HCT116 (cell line): ENCODE results near the gene GALM. TPM values are rescaled to one million over a fixed set of nuclear protein-coding genes. Genes with fewer than 3 reads are reported as not detected.

Source experiments
- ATAC-seq: fragments of 200-7000 bp; cut with Tn5 transposase; 2 replicates; pipeline ENCODE4 v1.9.1; 2020; ENCODE audit warnings: mild to moderate bottlenecking, moderate library complexity
- BruUV-seq: library from RNA; stranded (reverse); fragments of 400-500 nt; replicated peaks from 2 replicates; lab custom pipeline; 2021; lab: Mats Ljungman, UMichigan
- CTCF ChIA-PET: fragments of 300-600 bp; sonication (Branson Sonifier 250); formaldehyde crosslinking; loops from one replicate; lab custom pipeline; 2021; ENCODE audit warnings: antibody characterized with exemption; lab: Charles Lee
- POLR2A ChIA-PET: fragments of 300-600, 350-600 bp; sonication (Branson Sonifier 250); formaldehyde crosslinking; loops from one replicate; lab custom pipeline; 2021; ENCODE audit warnings: antibody characterized with exemption; lab: Charles Lee
- RAD21 ChIA-PET, 2 experiments: fragments of 300-600 bp; sonication (Branson Sonifier 250); formaldehyde crosslinking; loops; one replicate each; lab custom pipeline; 2023; ENCODE audit warnings: low total read pairs in 2 of 2; ENCODE audit not compliant: uncharacterized antibody in 2 of 2, unreplicated experiment in 2 of 2, low non-redundant PET in 1 of 2; lab: Charles Lee
- DNase-seq: peaks from one replicate; pipeline ENCODE4 v3.0.0-alpha.2; 2010; ENCODE audit warnings: low read depth, low spot score
- H2AFZ ChIP-seq: fragments of 200-600 bp; shearing (Covaris generic), sonication (generic); 2 replicates; pipeline ENCODE4 v1.6.1; 2017; ENCODE audit warnings: low read depth, mixed run types, mixed read lengths, antibody characterized with exemption, low read length; ENCODE audit not compliant: poor library complexity, severe bottlenecking
- H3K27ac ChIP-seq: 2 replicates; pipeline ENCODE4 v1.5.1; 2012; ENCODE audit warnings: low read depth, low read length
- H3K27me3 ChIP-seq: fragments of 200-600 bp; sonication (generic); 2 replicates; pipeline ENCODE4 v1.6.1; 2016; ENCODE audit warnings: mixed run types, low read length, mixed read lengths; ENCODE audit not compliant: insufficient read depth
- H3K36me3 ChIP-seq, 2 experiments: fragments of 200-500 bp in 1 of 2; fragments of 200-600 bp in 1 of 2; sonication (Bioruptor generic) in 1 of 2; sonication (generic) in 1 of 2; 2 replicates each; pipeline versions ENCODE4 v1.5.1 to v1.6.1; 2014 to 2016; ENCODE audit warnings: low read length in 2 of 2, inconsistent platforms in 1 of 2, mixed read lengths in 1 of 2, mixed run types in 1 of 2; ENCODE audit not compliant: insufficient read depth in 2 of 2, control insufficient read depth in 1 of 2
- H3K4me1 ChIP-seq, 2 experiments: fragments of 200-600 bp in 1 of 2; sonication (generic) in 1 of 2; 2 replicates each; pipeline versions ENCODE4 v1.5.1 to v1.6.1; 2012 to 2017; ENCODE audit warnings: low read length in 2 of 2, inconsistent platforms in 1 of 2, mild to moderate bottlenecking in 1 of 2, mixed read lengths in 1 of 2, mixed run types in 1 of 2, moderate library complexity in 1 of 2; ENCODE audit not compliant: insufficient read depth in 2 of 2, control insufficient read depth in 1 of 2
- H3K4me2 ChIP-seq: fragments of 200-600 bp; sonication (generic); 2 replicates; pipeline ENCODE4 v1.6.1; 2017; ENCODE audit warnings: mixed run types, low read length, mixed read lengths
- H3K4me3 ChIP-seq, 2 experiments: fragments of 200-600 bp in 1 of 2; sonication (generic) in 1 of 2; replicated peaks in 1 of 2; 2 replicates each; pipeline ENCODE4 v1.5.1; 2011 to 2016; ENCODE audit warnings: low read length in 2 of 2, control low read depth in 1 of 2, low read depth in 1 of 2, mild to moderate bottlenecking in 1 of 2, mixed read lengths in 1 of 2, mixed run types in 1 of 2
- H3K79me2 ChIP-seq: fragments of 200-600 bp; sonication (generic); 2 replicates; pipeline ENCODE4 v1.6.1; 2017; ENCODE audit warnings: mild to moderate bottlenecking, mixed run types, low read length, moderate library complexity, mixed read lengths; ENCODE audit not compliant: insufficient read depth
- H3K9ac ChIP-seq: fragments of 200-600 bp; sonication (generic); 2 replicates; pipeline ENCODE4 v1.6.1; 2016; ENCODE audit warnings: low read length, mixed read lengths
- H3K9me2 ChIP-seq: fragments of 200-600 bp; sonication (generic), shearing (Covaris generic); 2 replicates; pipeline ENCODE4 v1.6.1; 2017; ENCODE audit warnings: mixed run types, mild to moderate bottlenecking, moderate library complexity; ENCODE audit not compliant: insufficient read depth
- H3K9me3 ChIP-seq, 2 experiments: fragments of 200-500 bp in 1 of 2; fragments of 200-600 bp in 1 of 2; sonication (Bioruptor generic) in 1 of 2; sonication (generic) in 1 of 2; 2 replicates each; pipeline ENCODE4 v1.6.1; 2014 to 2017; ENCODE audit warnings: low read length in 2 of 2, mixed read lengths in 2 of 2, inconsistent platforms in 1 of 2, low read depth in 1 of 2, mild to moderate bottlenecking in 1 of 2, mixed run types in 1 of 2, moderate library complexity in 1 of 2; ENCODE audit not compliant: control insufficient read depth in 1 of 2, insufficient read depth in 1 of 2
- H4K20me1 ChIP-seq: fragments of 200-600 bp; sonication (generic), shearing (Covaris generic); 2 replicates; pipeline ENCODE4 v1.6.1; 2017; ENCODE audit warnings: mixed run types, mild to moderate bottlenecking, moderate library complexity; ENCODE audit not compliant: insufficient read depth
- CBX3 ChIP-seq: IDR thresholded peaks from 2 replicates; pipeline ENCODE4 v1.6.1; 2012; ENCODE audit warnings: low read depth
- CEBPB ChIP-seq: IDR thresholded peaks from 2 replicates; pipeline ENCODE4 v1.6.1; 2012; ENCODE audit warnings: low read depth
- EGR1 ChIP-seq: IDR thresholded peaks from 2 replicates; pipeline ENCODE4 v1.6.1; 2012; ENCODE audit warnings: low read depth
- EZH2phosphoT487 ChIP-seq: fragments of 200-600 bp; IDR thresholded peaks from 2 replicates; pipeline ENCODE4 v1.6.1; 2018; ENCODE audit warnings: antibody characterized with exemption, borderline replicate concordance
- FOSL1 ChIP-seq: IDR thresholded peaks from 2 replicates; pipeline ENCODE4 v1.6.1; 2012; ENCODE audit warnings: low read depth
- JUND ChIP-seq: IDR thresholded peaks from 2 replicates; pipeline ENCODE4 v1.6.1; 2012
- MAX ChIP-seq: IDR thresholded peaks from 2 replicates; pipeline ENCODE4 v1.6.1; 2012
- POLR2A ChIP-seq: IDR thresholded peaks from 2 replicates; pipeline ENCODE4 v1.7.0; 2011; ENCODE audit warnings: borderline replicate concordance; ENCODE audit not compliant: insufficient read depth, insufficient read length; ENCODE audit errors: extremely low read depth
- POLR2AphosphoS5 ChIP-seq: IDR thresholded peaks from 2 replicates; pipeline ENCODE4 v1.6.1; 2011; ENCODE audit warnings: mild to moderate bottlenecking, low read depth, low read length, moderate library complexity
- RAD21 ChIP-seq: IDR thresholded peaks from 2 replicates; pipeline ENCODE4 v1.6.1; 2012; ENCODE audit warnings: low read depth, mild to moderate bottlenecking
- SIN3A ChIP-seq: IDR thresholded peaks from 2 replicates; pipeline ENCODE4 v1.6.1; 2012; ENCODE audit warnings: low read depth
- SP1 ChIP-seq: IDR thresholded peaks from 2 replicates; pipeline ENCODE4 v1.6.1; 2012; ENCODE audit warnings: low read depth
- intact Hi-C: fragments of 100-400 bp; cut with micrococcal nuclease; formaldehyde crosslinking; loops from 2 replicates; pipeline ENCODE4 v1.10.0; 2022
- total RNA-seq: library from RNA; stranded (reverse); gene quantifications from one replicate; pipeline ENCODE4 v1.2.1, GENCODE V29; 2021; ENCODE audit not compliant: unreplicated experiment
- TF ChIP-seq, protein P1 (sequence below): IDR thresholded peaks from 2 replicates; pipeline ENCODE4 v1.6.1; 2012; ENCODE audit warnings: low read depth
- TF ChIP-seq, protein P2 (sequence below), 3 experiments: fragments of 200-600 bp in 1 of 3; sonication (generic) in 1 of 3; IDR thresholded peaks in 2 of 3; conservative IDR thresholded peaks in 1 of 3; 2 replicates each; pipeline ENCODE4 v1.5.1; 2012 to 2017; ENCODE audit warnings: low read depth in 2 of 3, low read length in 2 of 3, antibody characterized with exemption in 1 of 3, borderline replicate concordance in 1 of 3, control low read depth in 1 of 3, mild to moderate bottlenecking in 1 of 3, mixed read lengths in 1 of 3, mixed run types in 1 of 3, moderate library complexity in 1 of 3; ENCODE audit not compliant: insufficient read depth in 1 of 3
- TF ChIP-seq, protein P3 (sequence below): IDR thresholded peaks from 2 replicates; pipeline ENCODE4 v1.6.1; 2011; ENCODE audit warnings: mild to moderate bottlenecking, low read length, moderate library complexity; ENCODE audit not compliant: insufficient replicate concordance; ENCODE audit errors: extremely low read depth
- TF ChIP-seq, protein P4 (sequence below): IDR thresholded peaks from 2 replicates; pipeline ENCODE4 v1.6.1; 2012

Gene GALM
- total RNA-seq, 1 experiment from 2014 or later, result 10.2 TPM

DNA sequence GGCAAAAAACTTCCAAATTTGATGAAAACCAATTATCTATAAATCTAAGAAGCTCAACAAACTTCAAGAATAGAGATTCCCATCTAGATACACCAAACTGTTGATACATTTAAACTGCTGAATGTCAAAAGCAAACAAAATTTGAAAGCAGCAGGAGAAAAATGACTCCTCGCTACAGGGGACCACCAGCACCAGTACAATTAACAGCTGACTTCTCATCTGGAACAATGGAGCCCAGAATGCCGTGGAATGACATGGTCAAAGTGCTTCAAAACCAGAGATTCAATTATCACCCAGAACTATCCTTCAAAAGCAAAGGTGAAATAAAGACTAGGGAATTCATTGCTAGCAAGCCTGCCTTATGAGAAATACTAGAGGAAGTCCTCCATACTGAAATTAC lies 73.6 kb downstream of the GALM start:
- BruUV-seq, result no TSS peak
- Histone ChIP-seq H3K36me3 (peaks cover 17 to 36% of the 10 kb centered on the region in 2 experiments), H4K20me1 (peaks cover 23% of the 10 kb centered on the region; the same call in 1 of the 2 replicates), H3K27me3 (no peaks in the 10 kb centered on the region), H3K79me2 (peaks cover 64% of the 10 kb centered on the region), H3K4me2 (no peak overlapping the region)
- no peak for DNase-seq
- intact Hi-C loops, result no loop called here
- RAD21 ChIA-PET, result no interaction called here
- no peak for TF ChIP-seq SIN3A
- TF ChIP-seq CEBPB, result no peak
- no peak for TF ChIP-seq JUND
- no peak for TF ChIP-seq MAX
- TF ChIP-seq SP1, result no peak
- TF ChIP-seq POLR2AphosphoS5, result no peak
- TF ChIP-seq CBX3, result no peak
- TF ChIP-seq, protein P1, sequence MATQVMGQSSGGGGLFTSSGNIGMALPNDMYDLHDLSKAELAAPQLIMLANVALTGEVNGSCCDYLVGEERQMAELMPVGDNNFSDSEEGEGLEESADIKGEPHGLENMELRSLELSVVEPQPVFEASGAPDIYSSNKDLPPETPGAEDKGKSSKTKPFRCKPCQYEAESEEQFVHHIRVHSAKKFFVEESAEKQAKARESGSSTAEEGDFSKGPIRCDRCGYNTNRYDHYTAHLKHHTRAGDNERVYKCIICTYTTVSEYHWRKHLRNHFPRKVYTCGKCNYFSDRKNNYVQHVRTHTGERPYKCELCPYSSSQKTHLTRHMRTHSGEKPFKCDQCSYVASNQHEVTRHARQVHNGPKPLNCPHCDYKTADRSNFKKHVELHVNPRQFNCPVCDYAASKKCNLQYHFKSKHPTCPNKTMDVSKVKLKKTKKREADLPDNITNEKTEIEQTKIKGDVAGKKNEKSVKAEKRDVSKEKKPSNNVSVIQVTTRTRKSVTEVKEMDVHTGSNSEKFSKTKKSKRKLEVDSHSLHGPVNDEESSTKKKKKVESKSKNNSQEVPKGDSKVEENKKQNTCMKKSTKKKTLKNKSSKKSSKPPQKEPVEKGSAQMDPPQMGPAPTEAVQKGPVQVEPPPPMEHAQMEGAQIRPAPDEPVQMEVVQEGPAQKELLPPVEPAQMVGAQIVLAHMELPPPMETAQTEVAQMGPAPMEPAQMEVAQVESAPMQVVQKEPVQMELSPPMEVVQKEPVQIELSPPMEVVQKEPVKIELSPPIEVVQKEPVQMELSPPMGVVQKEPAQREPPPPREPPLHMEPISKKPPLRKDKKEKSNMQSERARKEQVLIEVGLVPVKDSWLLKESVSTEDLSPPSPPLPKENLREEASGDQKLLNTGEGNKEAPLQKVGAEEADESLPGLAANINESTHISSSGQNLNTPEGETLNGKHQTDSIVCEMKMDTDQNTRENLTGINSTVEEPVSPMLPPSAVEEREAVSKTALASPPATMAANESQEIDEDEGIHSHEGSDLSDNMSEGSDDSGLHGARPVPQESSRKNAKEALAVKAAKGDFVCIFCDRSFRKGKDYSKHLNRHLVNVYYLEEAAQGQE, result no peak
- TF ChIP-seq FOSL1, result no peak
- no peak for TF ChIP-seq POLR2A
- no peak for TF ChIP-seq EGR1
- TF ChIP-seq, protein P2, sequence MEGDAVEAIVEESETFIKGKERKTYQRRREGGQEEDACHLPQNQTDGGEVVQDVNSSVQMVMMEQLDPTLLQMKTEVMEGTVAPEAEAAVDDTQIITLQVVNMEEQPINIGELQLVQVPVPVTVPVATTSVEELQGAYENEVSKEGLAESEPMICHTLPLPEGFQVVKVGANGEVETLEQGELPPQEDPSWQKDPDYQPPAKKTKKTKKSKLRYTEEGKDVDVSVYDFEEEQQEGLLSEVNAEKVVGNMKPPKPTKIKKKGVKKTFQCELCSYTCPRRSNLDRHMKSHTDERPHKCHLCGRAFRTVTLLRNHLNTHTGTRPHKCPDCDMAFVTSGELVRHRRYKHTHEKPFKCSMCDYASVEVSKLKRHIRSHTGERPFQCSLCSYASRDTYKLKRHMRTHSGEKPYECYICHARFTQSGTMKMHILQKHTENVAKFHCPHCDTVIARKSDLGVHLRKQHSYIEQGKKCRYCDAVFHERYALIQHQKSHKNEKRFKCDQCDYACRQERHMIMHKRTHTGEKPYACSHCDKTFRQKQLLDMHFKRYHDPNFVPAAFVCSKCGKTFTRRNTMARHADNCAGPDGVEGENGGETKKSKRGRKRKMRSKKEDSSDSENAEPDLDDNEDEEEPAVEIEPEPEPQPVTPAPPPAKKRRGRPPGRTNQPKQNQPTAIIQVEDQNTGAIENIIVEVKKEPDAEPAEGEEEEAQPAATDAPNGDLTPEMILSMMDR (IDR thresholded peaks at IDR 0.05 in 2 of 3, conservative IDR thresholded peaks at IDR 0.05 in 1 of 3; ENCODE audit: borderline replicate concordance in 1 of 3, insufficient read depth in 1 of 3, low read depth in 2 of 3, low read length in 2 of 3), result no peak
- no peak for TF ChIP-seq EZH2phosphoT487
- TF ChIP-seq, protein P3, sequence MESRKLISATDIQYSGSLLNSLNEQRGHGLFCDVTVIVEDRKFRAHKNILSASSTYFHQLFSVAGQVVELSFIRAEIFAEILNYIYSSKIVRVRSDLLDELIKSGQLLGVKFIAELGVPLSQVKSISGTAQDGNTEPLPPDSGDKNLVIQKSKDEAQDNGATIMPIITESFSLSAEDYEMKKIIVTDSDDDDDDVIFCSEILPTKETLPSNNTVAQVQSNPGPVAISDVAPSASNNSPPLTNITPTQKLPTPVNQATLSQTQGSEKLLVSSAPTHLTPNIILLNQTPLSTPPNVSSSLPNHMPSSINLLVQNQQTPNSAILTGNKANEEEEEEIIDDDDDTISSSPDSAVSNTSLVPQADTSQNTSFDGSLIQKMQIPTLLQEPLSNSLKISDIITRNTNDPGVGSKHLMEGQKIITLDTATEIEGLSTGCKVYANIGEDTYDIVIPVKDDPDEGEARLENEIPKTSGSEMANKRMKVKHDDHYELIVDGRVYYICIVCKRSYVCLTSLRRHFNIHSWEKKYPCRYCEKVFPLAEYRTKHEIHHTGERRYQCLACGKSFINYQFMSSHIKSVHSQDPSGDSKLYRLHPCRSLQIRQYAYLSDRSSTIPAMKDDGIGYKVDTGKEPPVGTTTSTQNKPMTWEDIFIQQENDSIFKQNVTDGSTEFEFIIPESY, result no peak
- no peak for TF ChIP-seq RAD21
- TF ChIP-seq, protein P4, sequence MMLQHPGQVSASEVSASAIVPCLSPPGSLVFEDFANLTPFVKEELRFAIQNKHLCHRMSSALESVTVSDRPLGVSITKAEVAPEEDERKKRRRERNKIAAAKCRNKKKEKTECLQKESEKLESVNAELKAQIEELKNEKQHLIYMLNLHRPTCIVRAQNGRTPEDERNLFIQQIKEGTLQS, result no peak
- TF ChIP-seq, all 23 proteins: peak for 0
- Histone ChIP-seq H3K4me3 (no peak overlapping the region), H3K9ac (no peak overlapping the region), H3K4me1 (no peaks in the 10 kb centered on the region), H2AFZ (no peak overlapping the region), H3K9me2 (no peaks in the 10 kb centered on the region), H3K9me3 (no peaks in the 10 kb centered on the region), H3K27ac (no peak overlapping the region)
- ATAC-seq, result no peak
- POLR2A ChIA-PET, result no interaction called here
- CTCF ChIA-PET, result no interaction called here
